HG03095 (cell line): ENCODE data around the gene NOXA1.
A peak's percentile ranks its signal among the peaks of the same experiment; 100 is the strongest.
"Not testable (repeated sequence)": the region's sequence is repeated elsewhere in the genome, so short reads cannot be mapped to it uniquely, and the experiment has no call there.

Experiments used
- ATAC-seq: cut with Tn5 transposase; IDR thresholded peaks from one replicate; pipeline ENCODE4 v1.9.1; 2021; ENCODE audit warnings: moderate library complexity; ENCODE audit not compliant: unreplicated experiment

Gene NOXA1, protein sequence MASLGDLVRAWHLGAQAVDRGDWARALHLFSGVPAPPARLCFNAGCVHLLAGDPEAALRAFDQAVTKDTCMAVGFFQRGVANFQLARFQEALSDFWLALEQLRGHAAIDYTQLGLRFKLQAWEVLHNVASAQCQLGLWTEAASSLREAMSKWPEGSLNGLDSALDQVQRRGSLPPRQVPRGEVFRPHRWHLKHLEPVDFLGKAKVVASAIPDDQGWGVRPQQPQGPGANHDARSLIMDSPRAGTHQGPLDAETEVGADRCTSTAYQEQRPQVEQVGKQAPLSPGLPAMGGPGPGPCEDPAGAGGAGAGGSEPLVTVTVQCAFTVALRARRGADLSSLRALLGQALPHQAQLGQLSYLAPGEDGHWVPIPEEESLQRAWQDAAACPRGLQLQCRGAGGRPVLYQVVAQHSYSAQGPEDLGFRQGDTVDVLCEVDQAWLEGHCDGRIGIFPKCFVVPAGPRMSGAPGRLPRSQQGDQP

GRCh38 chr9:137422604-137423513 lies at the start of gene NOXA1, which contains the start of gene EXD3:
TSS of gene NOXA1 (plus strand) at chr9:137423393. CDS start at chr9:137423530, 137 bp downstream.
TSS of gene EXD3 (minus strand) at chr9:137423162. CDS start at chr9:137395357, 27,805 bp downstream.
- ATAC-seq: peak; percentile 57

DNA sequence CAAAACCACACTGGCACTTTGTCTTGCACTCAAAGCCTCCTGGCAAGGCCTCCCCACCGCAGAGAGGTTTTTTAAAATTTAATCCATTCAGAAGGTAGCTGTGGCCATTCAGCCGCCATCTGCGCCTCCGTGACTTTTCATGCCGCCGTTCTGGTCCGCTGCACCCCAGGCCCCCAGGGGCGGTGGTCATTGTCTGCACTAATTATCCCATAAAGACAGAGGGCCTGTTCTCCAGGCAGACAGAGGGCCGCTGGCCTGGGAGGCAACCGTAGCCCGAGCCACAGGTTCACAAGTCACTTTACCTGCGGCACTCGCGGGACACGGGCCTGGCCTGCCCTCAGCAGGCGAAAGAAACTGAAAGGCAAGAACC lies 49.6 kb upstream of the NOXA1 start:
- no peak for ATAC-seq

DNA sequence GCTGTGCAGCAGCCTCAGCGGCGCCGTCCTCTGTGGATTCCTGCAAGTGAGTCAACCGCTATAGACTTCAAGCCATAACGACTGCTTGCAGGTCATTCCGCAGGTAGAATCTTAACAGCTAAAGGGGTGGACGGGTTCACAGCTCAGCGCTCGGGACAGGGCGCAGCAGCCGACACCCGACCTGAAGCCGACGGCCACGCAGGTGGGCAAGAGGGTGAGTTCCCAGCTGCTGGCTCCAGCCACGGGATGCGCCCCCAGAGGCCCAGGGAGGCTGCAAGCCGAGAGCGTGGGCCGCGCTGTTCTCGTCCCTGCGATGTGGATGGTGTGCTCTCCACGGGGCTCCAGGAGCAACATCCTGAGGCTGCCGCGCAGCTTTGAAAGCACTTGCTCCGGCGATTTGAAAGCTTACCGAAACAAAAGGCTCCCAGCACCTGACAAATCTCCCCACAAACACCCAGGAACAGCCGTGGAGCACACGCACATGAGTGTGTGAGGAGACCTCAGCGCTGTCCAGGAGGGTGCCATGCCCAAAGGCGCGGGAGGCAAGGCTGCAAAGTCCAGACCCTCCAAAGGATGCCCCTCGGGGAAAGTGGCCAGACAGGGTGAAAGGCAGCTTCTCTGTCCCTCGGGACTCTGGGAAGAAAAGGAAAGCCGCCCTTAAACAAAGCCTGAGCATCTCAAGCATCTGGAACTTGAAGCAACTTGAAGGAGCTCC lies 48.9 kb upstream of the NOXA1 start:
- ATAC-seq: no peak

DNA sequence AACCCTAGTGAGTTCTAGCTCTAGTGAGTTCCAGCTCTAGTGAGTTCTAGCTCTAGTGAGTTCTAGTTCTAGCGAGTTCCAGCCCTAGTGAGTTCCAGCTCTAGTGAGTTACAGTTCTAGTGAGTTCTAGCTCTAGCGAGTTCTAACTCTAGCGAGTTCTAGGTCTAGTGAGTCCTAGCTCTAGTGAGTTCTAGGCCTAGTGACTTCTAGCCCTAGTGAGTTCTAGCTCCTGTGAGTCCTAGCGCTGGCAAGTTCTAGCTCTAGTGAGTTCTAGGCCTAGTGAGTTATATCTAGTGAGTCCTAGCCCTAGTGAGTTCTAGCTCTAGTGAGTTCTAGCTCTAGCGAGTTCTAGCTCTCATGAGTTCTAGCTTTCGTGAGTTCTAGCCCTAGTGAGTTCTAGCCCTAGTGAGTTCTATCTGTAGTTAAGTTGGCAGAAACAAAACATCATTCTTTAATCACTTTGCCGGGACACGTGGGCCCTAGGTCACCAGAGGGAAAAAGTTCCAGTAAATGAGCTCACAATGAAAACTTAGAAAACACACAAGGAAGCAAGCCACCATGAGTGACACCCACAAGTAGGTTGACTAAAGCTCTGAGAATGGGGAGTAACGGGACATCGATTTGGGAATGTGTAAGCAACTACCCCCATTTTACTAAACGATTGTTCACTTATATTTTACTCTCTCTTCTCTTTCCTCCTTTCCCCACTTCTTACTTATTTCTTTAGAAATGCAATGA lies 47.7 kb upstream of the NOXA1 start:
- no peak for ATAC-seq

DNA sequence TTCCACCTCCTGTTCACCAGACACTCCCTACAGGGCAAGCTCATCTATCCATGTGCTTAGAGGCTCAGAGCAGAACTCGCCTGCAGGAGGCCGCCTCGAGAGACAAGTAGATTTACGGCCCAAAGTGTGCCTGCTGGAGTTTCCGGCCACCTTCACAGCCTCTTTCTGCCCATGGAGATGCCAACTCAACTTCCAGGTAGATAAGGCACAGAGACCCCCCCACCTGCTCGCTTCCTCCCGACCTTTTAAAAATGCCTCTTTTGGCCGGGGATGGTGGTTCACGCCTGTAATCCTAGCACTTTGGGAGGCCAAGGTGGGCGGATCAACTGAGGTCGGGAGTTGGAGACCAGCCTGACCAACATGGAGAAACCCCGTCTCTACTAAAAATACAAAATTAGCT lies 46.8 kb upstream of the NOXA1 start:
- no peak for ATAC-seq

DNA sequence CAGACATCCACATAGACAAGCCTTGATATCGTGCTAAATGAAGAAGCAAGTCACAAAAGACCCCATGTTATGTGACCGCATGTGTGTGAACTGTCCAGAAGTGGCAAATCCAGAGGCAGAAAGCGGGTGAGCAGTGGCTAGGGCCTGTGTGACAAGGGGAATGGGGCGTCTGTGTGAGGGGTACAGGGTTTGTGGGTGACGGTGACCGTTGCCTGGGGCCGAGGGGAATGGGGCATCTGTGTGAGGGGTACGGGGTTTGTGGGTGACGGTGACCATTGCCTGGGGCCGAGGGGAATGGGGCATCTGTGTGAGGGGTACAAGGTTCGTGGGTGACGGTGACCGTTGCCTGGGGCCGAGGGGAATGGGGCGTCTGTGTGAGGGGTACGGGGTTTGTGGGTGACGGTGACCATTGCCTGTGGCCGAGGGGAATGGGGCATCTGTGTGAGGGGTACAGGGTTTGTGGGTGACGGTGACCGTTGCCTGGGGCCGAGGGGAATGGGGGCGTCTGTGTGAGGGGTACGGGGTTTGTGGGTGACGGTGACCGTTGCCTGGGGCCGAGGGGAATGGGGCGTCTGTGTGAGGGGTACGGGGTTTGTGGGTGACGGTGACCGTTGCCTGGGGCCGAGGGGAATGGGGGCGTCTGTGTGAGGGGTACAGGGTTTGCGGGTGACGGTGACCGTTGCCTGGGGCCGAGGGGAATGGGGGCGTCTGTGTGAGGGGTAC lies 44.3 kb upstream of the NOXA1 start:
- ATAC-seq: not testable (repeated sequence)

- ATAC-seq: no peak
Observed at GRCh38 chr9:137379761-137380161, 43.4 kb upstream of the NOXA1 start.

DNA sequence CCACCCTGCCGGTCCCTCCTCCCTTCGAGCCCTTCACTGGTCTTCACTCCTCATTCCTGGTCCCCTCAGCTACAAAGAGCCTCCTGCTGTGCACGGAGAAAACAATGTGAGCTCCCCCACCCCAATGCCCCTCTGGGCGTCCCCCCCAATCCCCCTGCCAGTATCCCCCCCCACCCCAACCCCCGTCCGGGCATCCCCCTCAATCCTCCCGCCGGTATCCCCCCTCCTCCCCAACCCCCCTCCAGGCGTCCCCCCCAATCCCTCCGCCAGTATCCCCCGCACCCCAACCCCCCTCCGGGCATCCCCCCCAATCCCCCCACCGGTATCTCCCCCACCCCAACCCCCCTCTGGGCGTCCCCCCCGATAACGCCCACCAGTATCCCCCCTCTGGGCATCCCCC lies 43.0 kb upstream of the NOXA1 start:
- ATAC-seq: no peak

GRCh38 chr9:137380606-137381005 lies 42.6 kb upstream of the NOXA1 start:
- ATAC-seq: no peak

DNA sequence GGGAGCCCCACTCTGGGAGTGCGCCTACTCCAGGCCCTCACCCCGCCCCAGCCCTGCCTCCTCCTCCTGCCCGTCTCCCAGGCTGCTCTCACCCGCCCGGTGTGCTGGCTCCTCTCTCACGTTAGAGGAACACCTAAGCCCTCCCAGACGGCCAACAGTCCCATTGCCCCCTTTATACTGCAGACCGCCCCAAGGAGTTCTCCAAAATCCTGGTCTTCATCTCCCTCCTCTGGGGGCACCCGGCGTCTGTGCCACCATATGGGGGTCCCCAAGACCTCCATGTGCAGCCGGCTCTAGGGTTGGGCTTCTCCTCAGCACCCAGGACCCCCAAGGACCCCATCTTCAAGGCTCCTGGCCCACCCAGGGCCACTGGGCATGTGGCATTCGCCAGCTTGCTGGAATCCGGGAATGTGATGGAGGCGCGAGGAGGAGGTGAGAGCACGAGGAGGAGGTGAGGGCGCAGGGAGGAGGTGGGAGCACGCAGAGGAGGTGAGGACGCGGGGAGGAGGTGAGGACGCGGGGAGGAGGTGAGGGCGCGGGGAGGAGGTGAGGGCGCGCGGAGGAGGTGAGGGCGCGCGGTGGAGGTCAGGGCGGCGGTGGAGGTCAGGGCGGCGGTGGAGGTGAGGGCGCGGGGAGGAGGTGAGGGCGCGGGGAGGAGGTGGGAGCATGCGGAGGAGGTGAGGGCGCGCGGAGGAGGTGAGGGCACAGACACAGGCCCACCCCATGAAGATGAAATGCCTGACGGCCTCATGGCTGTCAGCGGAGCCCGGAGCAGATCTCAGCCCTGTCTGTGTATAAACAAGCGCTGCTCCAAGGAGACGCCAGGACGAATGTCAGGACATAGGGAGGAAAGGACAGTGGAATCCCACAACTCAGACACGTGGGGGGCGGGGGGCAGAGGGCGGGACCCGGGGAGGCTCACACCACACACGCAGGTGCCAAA lies 41.4 kb upstream of the NOXA1 start:
- no peak for ATAC-seq

DNA sequence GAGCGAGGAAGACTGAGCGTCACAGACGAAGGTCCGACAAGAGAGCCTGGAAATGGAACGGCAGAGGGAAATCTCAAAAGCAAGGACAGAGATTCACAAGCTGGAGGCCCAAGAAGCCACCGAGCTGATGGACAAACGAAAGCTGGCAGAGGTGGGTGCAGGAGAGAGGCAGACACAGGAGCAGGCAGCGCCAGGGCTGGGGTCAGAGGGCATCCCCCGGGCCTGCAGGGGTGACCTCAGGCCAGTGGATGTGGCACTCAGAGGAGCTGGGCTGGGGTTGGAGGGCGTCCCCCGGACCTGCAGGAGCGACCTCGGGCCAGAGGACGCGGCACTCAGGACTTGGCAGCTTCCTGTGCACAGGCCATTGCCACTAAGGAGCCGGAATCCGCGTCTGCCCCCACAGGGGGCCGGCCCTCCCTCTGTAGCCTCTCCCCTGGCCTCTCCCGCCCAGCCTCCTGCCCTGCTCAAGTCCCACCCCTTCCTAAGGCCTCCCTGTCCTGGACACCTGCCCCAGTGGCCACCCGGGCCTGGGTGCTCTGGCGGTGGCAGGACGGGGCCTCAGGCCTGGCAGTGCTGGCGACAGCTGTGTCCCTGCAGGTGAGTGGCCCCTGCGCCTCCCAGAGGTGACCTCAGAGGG lies 40.6 kb upstream of the NOXA1 start:
- ATAC-seq: no peak

GRCh38 chr9:137383081-137383783 lies 40.0 kb upstream of the NOXA1 start:
- ATAC-seq: no peak

DNA sequence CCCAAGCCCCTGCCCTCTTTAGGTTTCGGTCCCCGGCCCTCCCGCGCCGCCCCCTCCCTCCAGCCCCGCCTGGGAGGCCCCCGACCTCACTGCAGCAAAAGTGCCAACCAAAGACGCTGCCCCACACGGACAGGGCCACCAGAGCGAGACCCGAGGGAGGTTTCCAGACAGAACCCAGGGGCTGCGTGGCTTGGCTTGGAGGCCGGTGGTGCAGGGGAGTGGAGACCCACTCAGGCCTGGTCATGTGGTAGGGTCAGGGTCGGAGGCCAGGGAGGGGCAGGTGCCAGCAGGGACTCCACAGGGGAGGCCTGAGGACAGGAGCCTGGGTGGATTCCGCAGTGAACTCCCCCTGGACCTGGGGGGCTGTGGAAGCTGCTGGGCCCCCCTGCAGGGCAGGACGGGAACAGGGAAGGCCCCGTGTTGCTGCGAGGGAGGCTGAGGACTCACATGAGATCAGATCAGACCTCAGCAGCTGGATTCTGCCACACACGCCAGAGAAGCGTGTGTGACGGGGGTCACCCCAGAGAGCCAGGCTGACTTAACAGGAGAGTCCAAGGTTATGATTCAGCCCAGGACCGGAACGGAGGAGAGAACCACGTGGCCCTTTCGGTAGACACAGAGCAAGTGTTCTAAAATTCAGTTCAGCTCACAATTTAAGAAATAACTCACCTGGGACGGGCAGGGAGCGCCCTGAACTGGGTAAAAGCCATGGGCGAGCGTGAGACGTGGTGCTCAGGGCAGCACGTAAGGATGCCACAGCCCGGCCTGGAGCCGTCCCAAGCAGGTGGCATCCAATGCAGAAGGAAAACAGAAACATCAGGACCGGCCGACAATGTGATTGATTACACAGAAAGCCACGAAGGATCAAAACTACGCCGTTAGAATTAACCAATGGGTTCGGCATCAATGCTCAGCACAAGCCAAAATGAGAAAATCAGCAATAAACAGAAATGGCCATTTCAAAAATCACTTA lies 39.1 kb upstream of the NOXA1 start:
- ATAC-seq: no peak

DNA sequence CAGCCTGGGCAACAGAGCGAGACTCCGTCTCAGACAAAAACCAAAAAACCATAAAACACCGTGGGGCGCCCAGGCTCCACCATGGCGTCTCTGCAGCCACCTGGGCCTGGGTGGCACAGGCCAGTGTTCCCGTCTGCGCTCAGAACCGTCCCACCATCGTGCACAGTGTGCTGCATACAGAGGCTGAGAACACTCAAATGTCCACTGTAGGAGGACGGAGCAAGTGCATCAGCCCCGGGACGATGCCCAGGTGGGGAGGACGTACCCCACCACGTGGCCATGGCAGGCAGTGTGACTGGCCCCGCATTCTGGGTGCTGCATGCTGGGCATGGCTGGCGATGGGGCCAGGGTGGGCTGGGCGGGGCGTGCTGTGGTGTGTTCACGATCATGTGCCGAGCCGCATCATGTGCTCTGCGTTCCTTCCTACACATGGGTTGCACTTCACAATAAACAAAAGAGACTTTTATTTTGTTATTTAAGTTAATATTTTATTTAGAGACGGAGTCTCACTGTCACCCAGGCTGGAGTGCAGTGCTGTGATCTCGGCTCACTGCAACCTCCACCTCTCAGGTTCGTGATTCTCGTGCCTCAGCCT lies 38.0 kb upstream of the NOXA1 start:
- no peak for ATAC-seq

DNA sequence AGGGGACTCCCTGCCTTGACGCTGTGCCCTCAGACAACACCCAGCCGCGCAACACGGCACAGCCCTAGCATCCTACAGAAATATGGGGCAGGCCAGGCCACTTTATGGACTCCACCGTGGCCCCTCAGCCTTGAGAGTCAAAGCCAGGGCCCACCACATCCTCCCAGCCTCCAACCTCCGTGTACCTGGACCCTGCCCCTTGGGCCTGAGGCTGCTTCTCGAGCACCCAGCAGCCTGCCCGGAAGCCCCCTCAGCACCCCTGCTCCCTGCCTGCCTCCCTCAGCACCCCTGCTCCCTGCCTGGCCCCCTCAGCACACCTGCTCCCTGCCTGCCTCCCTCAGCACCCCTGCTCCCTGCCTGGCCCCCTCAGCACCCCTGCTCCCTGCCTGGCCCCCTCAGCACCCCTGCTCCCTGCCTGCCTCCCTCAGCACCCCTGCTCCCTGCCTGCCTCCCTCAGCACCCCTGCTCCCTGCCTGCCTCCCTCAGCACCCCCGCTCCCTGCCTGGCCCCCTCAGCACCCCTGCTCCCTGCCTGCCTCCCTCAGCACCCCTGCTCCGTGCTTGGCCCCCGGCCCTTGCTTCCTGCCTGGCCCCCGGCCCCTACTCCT lies 36.6 kb upstream of the NOXA1 start:
- not testable (repeated sequence) for ATAC-seq
